ENCODE measurements around the gene LMAN1L. TPM values are rescaled to one million over a fixed set of nuclear protein-coding genes. Genes with fewer than 3 reads are reported as not detected.

LMAN1L gene
- total RNA-seq, 2 experiments from 2014 or later = 0.09 to 0.38 TPM

GRCh38 chr15:74804935-74805334, 7.7 kb upstream of the LMAN1L start:
- H3K27ac ChIP-seq (ENCODE audit: low read depth, low read length, poor library complexity, severe bottlenecking) = no peak overlapping the region
- no peak for TF ChIP-seq EZH2phosphoT487 (IDR thresholded peaks at IDR 0.05; ENCODE audit: borderline replicate concordance, low read depth, low read length)
- TF ChIP-seq, protein P1, sequence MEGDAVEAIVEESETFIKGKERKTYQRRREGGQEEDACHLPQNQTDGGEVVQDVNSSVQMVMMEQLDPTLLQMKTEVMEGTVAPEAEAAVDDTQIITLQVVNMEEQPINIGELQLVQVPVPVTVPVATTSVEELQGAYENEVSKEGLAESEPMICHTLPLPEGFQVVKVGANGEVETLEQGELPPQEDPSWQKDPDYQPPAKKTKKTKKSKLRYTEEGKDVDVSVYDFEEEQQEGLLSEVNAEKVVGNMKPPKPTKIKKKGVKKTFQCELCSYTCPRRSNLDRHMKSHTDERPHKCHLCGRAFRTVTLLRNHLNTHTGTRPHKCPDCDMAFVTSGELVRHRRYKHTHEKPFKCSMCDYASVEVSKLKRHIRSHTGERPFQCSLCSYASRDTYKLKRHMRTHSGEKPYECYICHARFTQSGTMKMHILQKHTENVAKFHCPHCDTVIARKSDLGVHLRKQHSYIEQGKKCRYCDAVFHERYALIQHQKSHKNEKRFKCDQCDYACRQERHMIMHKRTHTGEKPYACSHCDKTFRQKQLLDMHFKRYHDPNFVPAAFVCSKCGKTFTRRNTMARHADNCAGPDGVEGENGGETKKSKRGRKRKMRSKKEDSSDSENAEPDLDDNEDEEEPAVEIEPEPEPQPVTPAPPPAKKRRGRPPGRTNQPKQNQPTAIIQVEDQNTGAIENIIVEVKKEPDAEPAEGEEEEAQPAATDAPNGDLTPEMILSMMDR (conservative IDR thresholded peaks at IDR 0.05; ENCODE audit: low read length) = no peak
- H3K9me3 ChIP-seq (ENCODE audit: low read length) = no peaks in the 10 kb centered on the region
- H3K4me3 ChIP-seq (ENCODE audit: low read depth, low read length, poor library complexity, severe bottlenecking) = no peak overlapping the region
- peaks cover 59% of the 10 kb centered on the region for H3K36me3 ChIP-seq (ENCODE audit: insufficient read depth, low read length)
- CTCF ChIA-PET (ENCODE audit: unreplicated experiment) = no interaction called here
- no peaks in the 10 kb centered on the region for H3K9me2 ChIP-seq (ENCODE audit: insufficient read depth, low read length)
- H3K4me2 ChIP-seq (ENCODE audit: low read length) = no peak overlapping the region
- intact Hi-C loops (cut with micrococcal nuclease; ENCODE audit: unreplicated experiment) = no loop called here
- POLR2A ChIA-PET = interaction anchor here (0.8 to 1.9 kb wide), 3 partner anchors 24 to 31 kb away, joined by 3 to 5 read pairs (median 3); no protein-coding TSS in a partner anchor
- H3K79me2 ChIP-seq (ENCODE audit: insufficient read depth, low read depth, low read length) = no peaks in the 10 kb centered on the region
- no peak for DNase-seq (ENCODE audit: low spot score)
- H3K4me1 ChIP-seq (ENCODE audit: insufficient read depth, low read length, poor library complexity, severe bottlenecking) = peaks cover 18% of the 10 kb centered on the region
- H2AFZ ChIP-seq (ENCODE audit: low read length) = no peak overlapping the region
- BruUV-seq (replicated peaks) = no TSS peak
- H4K20me1 ChIP-seq (ENCODE audit: insufficient read depth, low read length) = no peaks in the 10 kb centered on the region

GRCh38 chr15:74807282-74807681, 5.4 kb upstream of the LMAN1L start:
- no peaks in the 10 kb centered on the region for H3K79me2 ChIP-seq (ENCODE audit: insufficient read depth, low read depth, low read length)
- no peak overlapping the region for H3K4me2 ChIP-seq (ENCODE audit: low read length)
- no peak for DNase-seq (ENCODE audit: low spot score)
- no peaks in the 10 kb centered on the region for H4K20me1 ChIP-seq (ENCODE audit: insufficient read depth, low read length)
- intact Hi-C loops (cut with micrococcal nuclease; ENCODE audit: unreplicated experiment) = no loop called here
- no peaks in the 10 kb centered on the region for H3K9me2 ChIP-seq (ENCODE audit: insufficient read depth, low read length)
- ChIA-PET POLR2A (interaction anchor here (0.6 to 1.9 kb wide), 5 partner anchors 14 to 257 kb away, joined by 3 to 5 read pairs (median 4); no protein-coding TSS in a partner anchor), CTCF (ENCODE audit: unreplicated experiment) (no interaction called here)
- no peak overlapping the region for H2AFZ ChIP-seq (ENCODE audit: low read length)
- peaks cover 12% of the 10 kb centered on the region for H3K4me1 ChIP-seq (ENCODE audit: insufficient read depth, low read length, poor library complexity, severe bottlenecking)
- TF ChIP-seq, protein P1 (conservative IDR thresholded peaks at IDR 0.05; ENCODE audit: low read length) = no peak
- no peak overlapping the region for H3K4me3 ChIP-seq (ENCODE audit: low read depth, low read length, poor library complexity, severe bottlenecking)
- no TSS peak for BruUV-seq (replicated peaks)
- no peak overlapping the region for H3K27ac ChIP-seq (ENCODE audit: low read depth, low read length, poor library complexity, severe bottlenecking)
- H3K9me3 ChIP-seq (ENCODE audit: low read length) = no peaks in the 10 kb centered on the region
- H3K36me3 ChIP-seq (ENCODE audit: insufficient read depth, low read length) = peaks cover 35% of the 10 kb centered on the region

DNA sequence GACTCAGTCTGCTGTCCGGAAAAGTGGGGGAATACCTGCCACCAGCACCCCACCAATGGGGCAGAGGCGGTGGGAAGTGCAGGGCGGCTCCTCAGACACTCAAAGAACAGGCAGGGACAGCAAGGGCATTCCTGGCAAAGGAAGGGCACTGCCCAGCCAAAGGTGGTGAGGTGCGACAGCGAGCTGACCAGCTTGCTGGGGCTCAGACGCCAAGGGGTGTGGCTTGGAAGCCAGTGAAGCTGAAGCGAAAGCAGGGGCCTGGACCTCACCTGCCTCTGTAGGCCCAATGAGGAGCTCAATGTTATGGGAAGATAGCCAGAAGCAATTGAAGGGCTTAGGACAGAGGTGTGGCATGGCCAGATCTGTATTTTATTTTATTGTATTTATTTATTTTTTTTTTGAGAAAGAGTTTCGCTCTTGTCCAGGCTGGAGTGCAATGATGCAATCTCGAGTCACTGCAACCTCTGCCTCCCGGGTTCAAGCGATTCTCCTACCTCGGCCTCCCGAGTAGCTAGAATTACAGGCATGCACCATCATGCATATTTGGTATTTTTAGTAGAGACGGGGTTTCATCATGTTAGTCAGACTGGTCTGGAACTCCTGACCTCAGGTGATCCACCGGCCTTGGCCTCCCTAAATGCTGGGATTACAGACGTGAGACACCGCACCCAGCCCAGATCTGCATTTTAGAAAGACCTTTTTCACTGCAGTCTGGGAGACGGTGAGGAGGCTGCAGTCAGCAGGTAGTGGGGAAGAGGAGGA, 4.4 kb upstream of the LMAN1L start:
- H4K20me1 ChIP-seq (ENCODE audit: insufficient read depth, low read length) = no peaks in the 10 kb centered on the region
- no peaks in the 10 kb centered on the region for H3K9me3 ChIP-seq (ENCODE audit: low read length)
- no peaks in the 10 kb centered on the region for H3K9me2 ChIP-seq (ENCODE audit: insufficient read depth, low read length)
- H3K4me2 ChIP-seq (ENCODE audit: low read length) = no peak overlapping the region
- TF ChIP-seq EZH2phosphoT487 (IDR thresholded peaks at IDR 0.05; ENCODE audit: borderline replicate concordance, low read depth, low read length) = no peak
- TF ChIP-seq, protein P1 (conservative IDR thresholded peaks at IDR 0.05; ENCODE audit: low read length) = no peak
- no peak overlapping the region for H3K27ac ChIP-seq (ENCODE audit: low read depth, low read length, poor library complexity, severe bottlenecking)
- H3K79me2 ChIP-seq (ENCODE audit: insufficient read depth, low read depth, low read length) = no peaks in the 10 kb centered on the region
- peaks cover 12% of the 10 kb centered on the region for H3K4me1 ChIP-seq (ENCODE audit: insufficient read depth, low read length, poor library complexity, severe bottlenecking)
- POLR2A ChIA-PET = interaction anchor here (0.8 to 1.9 kb wide), 3 partner anchors 13 to 36 kb away, joined by 3 to 6 read pairs (median 4); no protein-coding TSS in a partner anchor
- H2AFZ ChIP-seq (ENCODE audit: low read length) = no peak overlapping the region
- no peak overlapping the region for H3K4me3 ChIP-seq (ENCODE audit: low read depth, low read length, poor library complexity, severe bottlenecking)
- H3K36me3 ChIP-seq (ENCODE audit: insufficient read depth, low read length) = peaks cover 25% of the 10 kb centered on the region
- BruUV-seq (replicated peaks) = no TSS peak
- CTCF ChIA-PET (ENCODE audit: unreplicated experiment) = no interaction called here
- DNase-seq (ENCODE audit: low spot score) = no peak
- intact Hi-C loops (cut with micrococcal nuclease; ENCODE audit: unreplicated experiment) = no loop called here
